Activated T-helper 2 cell treated with anti-CD3 and anti-CD28 coated beads, Interferon-gamma antibody, Interleukin-2, Interleukin-4, amounts not matched to agents 10 μg/mL and 5 μg/mL and 100 μg/mL, durations not matched to agents 14 hours and 24 hours and 36 hours (primary cell): ENCODE measurements around the gene ADAMTS17. TPM values are rescaled to one million over a fixed set of nuclear protein-coding genes. Genes with fewer than 3 reads are reported as not detected.

ENCODE experiments used
- DNase-seq: peaks from one replicate; pipeline ENCODE4 v3.0.0; 2021; ENCODE audit warnings: low spot score
- H3K27ac Mint-ChIP-seq: one replicate; pipeline ENCODE4 v1.8.0; 2021; ENCODE audit warnings: mixed read lengths
- H3K27me3 Mint-ChIP-seq: one replicate; pipeline ENCODE4 v1.8.0; 2021; ENCODE audit warnings: low read depth, mixed read lengths
- H3K36me3 Mint-ChIP-seq: one replicate; pipeline ENCODE4 v1.8.0; 2021; ENCODE audit warnings: low read depth, mixed read lengths
- H3K4me1 Mint-ChIP-seq: one replicate; pipeline ENCODE4 v1.8.0; 2021; ENCODE audit warnings: low read depth, mixed read lengths
- H3K4me3 Mint-ChIP-seq: one replicate; pipeline ENCODE4 v1.8.0; 2021; ENCODE audit warnings: low read depth, mild to moderate bottlenecking, moderate library complexity, mixed read lengths
- H3K9me3 Mint-ChIP-seq: one replicate; pipeline ENCODE4 v1.8.0; 2021; ENCODE audit warnings: mixed read lengths
- intact Hi-C: fragments of 100-400 bp; cut with micrococcal nuclease; formaldehyde crosslinking; loops from one replicate; pipeline ENCODE4 v1.15.1; 2023
- total RNA-seq: library from RNA; stranded (reverse); gene quantifications from 2 replicates; pipeline ENCODE4 v1.2.3, GENCODE V29; 2022

ADAMTS17 gene
- total RNA-seq, 1 donor from 2014 or later = 1.1 TPM

GRCh38 chr15:100254691-100255090 is 87.1 kb downstream of the ADAMTS17 start:
- Mint-ChIP-seq H3K4me3 (no peak overlapping the region), H3K36me3 (no peaks in the 10 kb centered on the region), H3K27ac (no peak overlapping the region), H3K9me3 (peaks cover 3% of the 10 kb centered on the region), H3K4me1 (no peaks in the 10 kb centered on the region), H3K27me3 (no peaks in the 10 kb centered on the region)
- intact Hi-C loops = no loop called here
- no peak for DNase-seq

GRCh38 chr15:100254285-100254684 is 87.5 kb downstream of the ADAMTS17 start:
- DNase-seq = no peak
- Mint-ChIP-seq H3K27me3 (no peaks in the 10 kb centered on the region), H3K36me3 (no peaks in the 10 kb centered on the region), H3K27ac (no peak overlapping the region), H3K4me1 (no peaks in the 10 kb centered on the region), H3K9me3 (peaks cover 3% of the 10 kb centered on the region), H3K4me3 (no peak overlapping the region)
- intact Hi-C loops = no loop called here

- Mint-ChIP-seq H3K36me3 (no peaks in the 10 kb centered on the region), H3K4me1 (no peaks in the 10 kb centered on the region), H3K9me3 (peaks cover 3% of the 10 kb centered on the region), H3K27me3 (no peaks in the 10 kb centered on the region), H3K27ac (no peak overlapping the region), H3K4me3 (no peak overlapping the region)
- intact Hi-C loops = no loop called here
- DNase-seq = no peak
Measured at GRCh38 chr15:100253640-100254039, 88.1 kb downstream of the ADAMTS17 start.

GRCh38 chr15:100252779-100253417 is 88.9 kb downstream of the ADAMTS17 start:
- Mint-ChIP-seq H3K4me1 (no peaks in the 10 kb centered on the region), H3K36me3 (no peaks in the 10 kb centered on the region), H3K27ac (no peak overlapping the region), H3K9me3 (peaks cover 2% of the 10 kb centered on the region), H3K4me3 (no peak overlapping the region), H3K27me3 (no peaks in the 10 kb centered on the region)
- no peak for DNase-seq
- intact Hi-C loops = no loop called here

- no peak for DNase-seq
- no peak overlapping the region for H3K4me3 Mint-ChIP-seq
- no peaks in the 10 kb centered on the region for H3K4me1 Mint-ChIP-seq
- intact Hi-C loops = no loop called here
- no peak overlapping the region for H3K27ac Mint-ChIP-seq
- H3K36me3 Mint-ChIP-seq = no peaks in the 10 kb centered on the region
- no peaks in the 10 kb centered on the region for H3K9me3 Mint-ChIP-seq
- no peaks in the 10 kb centered on the region for H3K27me3 Mint-ChIP-seq
Measured at GRCh38 chr15:100252359-100252758, 89.4 kb downstream of the ADAMTS17 start.

- Mint-ChIP-seq H3K4me3 (no peak overlapping the region), H3K9me3 (no peaks in the 10 kb centered on the region), H3K4me1 (no peaks in the 10 kb centered on the region), H3K36me3 (no peaks in the 10 kb centered on the region), H3K27me3 (no peaks in the 10 kb centered on the region), H3K27ac (no peak overlapping the region)
- intact Hi-C loops = no loop called here
- no peak for DNase-seq
Measured at GRCh38 chr15:100250176-100250800, 91.5 kb downstream of the ADAMTS17 start.

GRCh38 chr15:100249096-100249815 is 92.5 kb downstream of the ADAMTS17 start:
- intact Hi-C loops = no loop called here
- no peak overlapping the region for H3K4me3 Mint-ChIP-seq
- no peak overlapping the region for H3K27ac Mint-ChIP-seq
- no peaks in the 10 kb centered on the region for H3K4me1 Mint-ChIP-seq
- H3K36me3 Mint-ChIP-seq = no peaks in the 10 kb centered on the region
- H3K9me3 Mint-ChIP-seq = no peaks in the 10 kb centered on the region
- H3K27me3 Mint-ChIP-seq = no peaks in the 10 kb centered on the region
- no peak for DNase-seq

- no peak overlapping the region for H3K4me3 Mint-ChIP-seq
Measured at GRCh38 chr15:100248236-100248635, 93.5 kb downstream of the ADAMTS17 start.

GRCh38 chr15:100247228-100248225 is 94.2 kb downstream of the ADAMTS17 start:
- intact Hi-C loops = no loop called here
- DNase-seq = no peak
- Mint-ChIP-seq H3K4me1 (no peaks in the 10 kb centered on the region), H3K36me3 (no peaks in the 10 kb centered on the region), H3K27me3 (no peaks in the 10 kb centered on the region), H3K9me3 (no peaks in the 10 kb centered on the region), H3K27ac (no peak overlapping the region), H3K4me3 (no peak overlapping the region)

More at GRCh38 chr15:100248236-100248635, 93.5 kb downstream of the ADAMTS17 start:
- intact Hi-C loops = no loop called here
- Mint-ChIP-seq H3K36me3 (no peaks in the 10 kb centered on the region), H3K9me3 (no peaks in the 10 kb centered on the region), H3K27ac (no peak overlapping the region), H3K27me3 (no peaks in the 10 kb centered on the region), H3K4me1 (no peaks in the 10 kb centered on the region)
- no peak for DNase-seq

GRCh38 chr15:100245855-100246254 is 95.9 kb downstream of the ADAMTS17 start:
- Mint-ChIP-seq H3K4me1 (no peaks in the 10 kb centered on the region), H3K9me3 (no peaks in the 10 kb centered on the region), H3K36me3 (no peaks in the 10 kb centered on the region), H3K27me3 (no peaks in the 10 kb centered on the region), H3K27ac (no peak overlapping the region), H3K4me3 (no peak overlapping the region)
- intact Hi-C loops = no loop called here
- DNase-seq = no peak

GRCh38 chr15:100245487-100245820 is 96.3 kb downstream of the ADAMTS17 start:
- Mint-ChIP-seq H3K27me3 (no peaks in the 10 kb centered on the region), H3K27ac (no peak overlapping the region), H3K9me3 (no peaks in the 10 kb centered on the region), H3K4me3 (no peak overlapping the region), H3K36me3 (no peaks in the 10 kb centered on the region), H3K4me1 (no peaks in the 10 kb centered on the region)
- intact Hi-C loops = no loop called here
- DNase-seq = no peak

- H3K27me3 Mint-ChIP-seq = no peaks in the 10 kb centered on the region
- intact Hi-C loops = no loop called here
- H3K36me3 Mint-ChIP-seq = no peaks in the 10 kb centered on the region
- no peaks in the 10 kb centered on the region for H3K4me1 Mint-ChIP-seq
- H3K4me3 Mint-ChIP-seq = no peak overlapping the region
- no peak for DNase-seq
- H3K27ac Mint-ChIP-seq = no peak overlapping the region
- no peaks in the 10 kb centered on the region for H3K9me3 Mint-ChIP-seq
Measured at GRCh38 chr15:100244796-100245486, 96.8 kb downstream of the ADAMTS17 start.
